Measurements from ENCODE around the gene TMEM121. TPM values are rescaled to one million over a fixed set of nuclear protein-coding genes. Genes with fewer than 3 reads are reported as not detected.

Gene TMEM121
- total RNA-seq, 2 experiments from 2014 or later = 9.7 to 10.2 TPM

DNA sequence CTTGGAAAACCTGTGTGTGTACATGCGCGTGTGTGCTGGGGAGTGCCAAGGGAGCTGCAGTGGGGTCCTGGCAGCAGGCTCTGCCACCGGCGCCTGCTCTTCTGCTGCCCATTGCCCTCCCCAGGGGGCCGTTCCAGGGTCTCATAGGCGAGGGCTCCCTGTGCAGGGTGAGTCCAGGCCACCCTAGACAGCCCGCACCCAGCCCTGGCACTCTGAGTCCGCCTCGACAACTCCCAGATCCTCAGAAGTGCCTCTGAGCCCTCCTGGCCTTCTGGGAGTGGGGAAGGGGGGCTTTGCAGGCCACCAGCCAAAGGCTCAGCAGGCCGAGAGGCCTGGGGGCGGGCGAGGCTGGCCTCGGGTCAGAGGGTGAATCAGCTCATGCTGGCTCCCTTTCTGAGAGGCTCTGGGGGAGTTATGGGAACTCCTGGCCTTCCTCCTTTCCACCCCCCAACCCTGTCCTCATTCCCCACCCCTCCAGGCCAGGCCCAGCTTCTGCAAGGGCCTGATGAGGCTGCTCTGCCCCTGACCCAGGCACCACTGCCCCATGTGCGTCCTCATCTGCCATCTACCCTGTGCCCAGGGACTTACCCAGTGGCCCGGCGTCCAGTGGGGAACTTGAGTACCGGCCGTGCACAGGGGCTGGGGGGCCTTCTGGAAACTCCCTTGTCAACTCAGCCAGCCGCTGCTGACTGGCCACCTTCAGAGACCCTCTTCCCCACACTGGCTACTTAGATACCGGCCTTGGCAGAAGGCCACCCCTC is 37.4 kb upstream of the TMEM121 start:
- intact Hi-C loops (cut with micrococcal nuclease) = no loop called here
- Mint-ChIP-seq H3K27me3 (no peaks in the 10 kb centered on the region), H3K27ac (peak overlapping the region; percentile 87), H3K4me3 (peak overlapping the region; percentile 80), H3K9me3 (no peaks in the 10 kb centered on the region), H3K4me1 (ENCODE audit: low read depth) (peaks cover 36% of the 10 kb centered on the region), H3K36me3 (peaks cover 2% of the 10 kb centered on the region)
- POLR2A ChIA-PET = interaction anchor here (1.0 to 4.9 kb wide), 5 partner anchors 7 to 118 kb away, joined by 4 to 55 read pairs (median 10); no protein-coding TSS in a partner anchor
- CTCF ChIA-PET = interaction anchor here (0.8 to 4.5 kb wide), 19 partner anchors 7 to 196 kb away, joined by 3 to 177 read pairs (median 8); partner anchors contain the start of genes BRF1 and TEX22
- no peak for DNase-seq

DNA sequence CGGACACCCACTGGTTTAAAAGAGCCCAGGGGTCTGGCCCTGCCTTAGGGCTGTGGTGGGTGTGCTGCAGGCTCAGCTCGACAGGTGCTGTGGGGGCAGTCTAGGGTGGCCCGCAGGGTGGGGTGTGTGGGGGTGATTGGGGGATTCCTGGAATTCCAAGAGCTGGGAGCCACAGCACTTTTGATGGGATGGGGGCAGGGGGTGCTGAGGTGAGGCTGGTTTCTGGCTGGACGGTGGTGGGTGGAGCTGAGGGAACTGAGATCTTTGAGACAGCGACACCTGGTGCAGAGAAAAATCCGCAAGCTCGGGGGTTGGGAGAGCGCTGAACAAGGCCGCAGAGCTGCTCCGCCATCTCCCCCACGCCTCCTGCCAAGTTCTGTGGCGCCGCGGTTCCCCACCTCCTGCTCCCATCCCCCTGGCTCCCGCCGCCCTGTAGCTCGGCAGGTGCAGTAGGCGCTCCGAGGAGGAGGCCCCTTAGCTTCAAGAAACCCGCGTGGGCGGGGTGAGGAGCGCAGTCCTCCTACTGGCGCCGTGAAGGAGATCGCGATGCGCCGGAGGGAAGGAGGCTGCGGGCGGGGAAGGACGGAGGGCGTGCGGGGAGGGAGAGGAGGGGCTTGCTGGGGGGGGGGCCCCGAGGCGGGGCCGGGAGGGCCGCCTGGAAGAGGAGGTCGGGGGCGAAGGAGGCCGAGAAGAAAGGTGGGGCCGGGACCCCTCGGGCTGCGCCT is 36.7 kb upstream of the TMEM121 start:
- intact Hi-C loops (cut with micrococcal nuclease) = loop anchor here (1.0 to 5.0 kb wide), 7 partner anchors 13 to 737 kb away; partner anchors contain the start of genes BRF1, CDCA4, GPR132 and MTA1
- Mint-ChIP-seq H3K27ac (peak overlapping the region; percentile 87), H3K4me3 (peak overlapping the region; percentile 80), H3K36me3 (peaks cover 2% of the 10 kb centered on the region), H3K9me3 (no peaks in the 10 kb centered on the region), H3K4me1 (ENCODE audit: low read depth) (peaks cover 29% of the 10 kb centered on the region), H3K27me3 (no peaks in the 10 kb centered on the region)
- ChIA-PET CTCF (interaction anchor here (0.8 to 4.5 kb wide), 21 partner anchors 8 to 197 kb away, joined by 3 to 177 read pairs (median 8); partner anchors contain the start of genes BRF1 and TEX22), POLR2A (interaction anchor here (0.9 to 4.9 kb wide), 6 partner anchors 8 to 175 kb away, joined by 3 to 55 read pairs (median 7); partner anchors contain the start of gene PACS2)
- peak; percentile 93 for DNase-seq

DNA sequence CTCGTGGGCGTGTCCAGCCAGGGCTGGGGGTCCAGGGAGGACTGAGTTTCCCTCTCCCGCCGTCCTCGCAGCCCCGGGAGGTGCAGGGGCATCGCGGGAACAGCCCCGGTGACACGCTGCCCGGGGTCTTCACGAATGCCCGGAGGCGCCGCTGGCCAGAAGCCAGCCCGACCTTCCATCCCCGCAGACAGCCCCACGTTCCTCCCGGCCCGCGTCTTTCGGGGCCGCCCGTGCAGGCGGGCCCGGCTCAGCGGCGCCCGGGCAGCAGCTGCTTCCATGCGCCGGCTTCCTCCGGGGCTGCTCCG is 36.2 kb upstream of the TMEM121 start:
- intact Hi-C loops (cut with micrococcal nuclease) = loop anchor here (1.0 to 5.0 kb wide), 7 partner anchors 13 to 737 kb away; partner anchors contain the start of genes BRF1, CDCA4, GPR132 and MTA1
- peaks cover 25% of the 10 kb centered on the region for H3K4me1 Mint-ChIP-seq (ENCODE audit: low read depth)

DNA sequence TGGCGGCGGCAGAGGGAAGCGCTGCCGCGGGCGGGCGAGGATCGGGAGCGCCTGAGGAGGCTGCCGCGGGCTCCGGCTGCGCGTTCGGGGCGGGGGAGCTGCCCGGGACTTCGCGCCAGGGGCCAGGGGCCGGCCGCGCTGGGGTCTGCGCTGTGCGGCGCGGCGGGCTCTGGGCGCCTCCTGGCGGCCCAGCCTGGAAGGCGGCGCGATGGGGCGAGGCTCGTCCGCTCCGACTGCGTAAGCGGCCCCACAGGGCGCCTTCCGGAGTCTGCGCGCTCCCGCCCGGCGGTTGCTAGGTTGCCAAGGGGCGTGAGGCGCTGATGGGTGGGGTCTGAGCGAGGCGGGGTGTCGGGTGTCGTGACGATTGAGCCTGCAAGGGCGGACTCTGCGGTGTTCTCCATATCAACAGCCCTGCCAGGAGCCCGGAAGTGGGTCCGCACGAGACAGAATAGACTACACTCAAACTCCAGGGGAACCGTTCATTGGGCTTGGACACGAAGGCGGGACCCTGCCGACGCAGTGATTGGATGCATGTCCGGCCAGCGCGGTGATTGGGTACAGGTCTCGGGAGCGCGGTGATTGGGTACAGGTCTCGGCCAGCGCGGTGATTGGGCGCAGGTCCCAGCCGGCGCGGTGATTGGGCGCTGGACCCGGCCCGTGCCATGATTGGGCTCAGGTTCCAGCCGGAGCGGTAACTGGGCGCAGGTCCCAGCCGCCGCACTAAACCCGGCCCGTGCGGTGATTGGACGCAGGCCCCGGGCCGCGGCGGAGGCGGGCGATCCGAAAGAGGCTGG is 35.6 kb upstream of the TMEM121 start, which contains the start of gene TEDC1:
Gene TEDC1 (plus strand): TSS at position 675 of the 794 bp plus-strand sequence. CDS start 130 bp downstream, outside the sequence.
- intact Hi-C loops (cut with micrococcal nuclease) = loop anchor here (1.0 to 5.0 kb wide), 11 partner anchors 8 to 738 kb away; partner anchors contain the start of genes BRF1, CDCA4, GPR132 and MTA1
- Mint-ChIP-seq H3K4me3 (peak within 1 kb of the TSS; percentile 82), H3K4me1 (ENCODE audit: low read depth) (peaks cover 20% of the 10 kb centered on the region), H3K36me3 (peaks cover 2% of the 10 kb centered on the region), H3K27ac (peak within 1 kb of the TSS; percentile 91), H3K27me3 (no peaks in the 10 kb centered on the region), H3K9me3 (no peaks in the 10 kb centered on the region)
- ChIA-PET CTCF (interaction anchor here (1.0 to 4.5 kb wide), 19 partner anchors 9 to 198 kb away, joined by 3 to 177 read pairs (median 9); partner anchors contain the start of gene TEX22), POLR2A (interaction anchor here (0.9 to 4.9 kb wide), 5 partner anchors 9 to 176 kb away, joined by 3 to 55 read pairs (median 10); partner anchors contain the start of gene PACS2)
- peak; percentile 100 for DNase-seq

More for the DNA sequence above, 36.2 kb upstream of the TMEM121 start:
- Mint-ChIP-seq H3K27me3 (no peaks in the 10 kb centered on the region), H3K36me3 (peaks cover 2% of the 10 kb centered on the region), H3K27ac (no peak overlapping the region), H3K4me3 (peak overlapping the region; percentile 80), H3K9me3 (no peaks in the 10 kb centered on the region)
- ChIA-PET CTCF (interaction anchor here (0.8 to 4.5 kb wide), 21 partner anchors 9 to 197 kb away, joined by 3 to 177 read pairs (median 8); partner anchors contain the start of genes BRF1 and TEX22), POLR2A (interaction anchor here (0.9 to 4.9 kb wide), 6 partner anchors 9 to 175 kb away, joined by 3 to 55 read pairs (median 7); partner anchors contain the start of gene PACS2)
- no peak for DNase-seq

DNA sequence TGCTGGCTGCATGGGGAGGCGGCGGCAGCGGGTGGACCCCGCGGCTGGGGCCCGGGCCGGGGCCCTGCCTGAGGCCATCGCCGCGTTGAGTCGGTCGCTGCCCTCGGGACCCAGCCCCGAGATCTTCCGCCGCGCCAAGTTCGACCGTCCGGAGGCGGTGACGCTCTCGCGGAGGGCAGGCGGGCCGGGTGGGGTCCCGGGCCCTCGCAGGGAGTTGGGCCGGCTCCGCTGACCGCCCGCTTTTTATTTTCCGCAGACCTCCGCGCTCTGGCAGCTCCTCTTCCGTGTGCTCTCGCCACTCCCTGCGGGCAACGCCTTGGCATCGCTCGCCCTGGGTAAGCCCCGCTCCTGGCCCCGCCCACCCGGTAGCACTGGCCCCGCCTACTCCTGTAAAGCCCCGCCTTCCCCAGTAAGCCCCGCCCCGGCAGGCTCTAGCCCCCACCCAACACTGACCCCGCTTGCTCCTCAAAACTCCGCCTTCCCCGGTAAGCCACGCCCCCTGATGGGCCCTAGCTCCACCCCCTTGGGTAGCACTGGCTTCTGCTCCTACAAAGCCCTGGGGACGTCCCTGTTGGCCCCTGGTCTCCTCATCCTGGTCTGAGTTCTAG is 34.9 kb upstream of the TMEM121 start:
- Mint-ChIP-seq H3K27me3 (no peaks in the 10 kb centered on the region), H3K9me3 (no peaks in the 10 kb centered on the region), H3K4me1 (ENCODE audit: low read depth) (peaks cover 16% of the 10 kb centered on the region), H3K36me3 (peaks cover 2% of the 10 kb centered on the region), H3K27ac (peak overlapping the region; percentile 91), H3K4me3 (peak overlapping the region; percentile 82)
- intact Hi-C loops (cut with micrococcal nuclease) = loop anchor here (1.0 to 5.0 kb wide), 9 partner anchors 9 to 739 kb away; partner anchors contain the start of genes CDCA4, GPR132, MTA1 and PACS2
- ChIA-PET CTCF (interaction anchor here (0.7 to 4.5 kb wide), 5 partner anchors 10 to 121 kb away, joined by 3 to 177 read pairs (median 15); no protein-coding TSS in a partner anchor), POLR2A (interaction anchor here (0.7 to 4.9 kb wide), 8 partner anchors 10 to 94 kb away, joined by 3 to 55 read pairs (median 3); partner anchors contain the start of gene TEX22)
- peak; percentile 96 for DNase-seq

DNA sequence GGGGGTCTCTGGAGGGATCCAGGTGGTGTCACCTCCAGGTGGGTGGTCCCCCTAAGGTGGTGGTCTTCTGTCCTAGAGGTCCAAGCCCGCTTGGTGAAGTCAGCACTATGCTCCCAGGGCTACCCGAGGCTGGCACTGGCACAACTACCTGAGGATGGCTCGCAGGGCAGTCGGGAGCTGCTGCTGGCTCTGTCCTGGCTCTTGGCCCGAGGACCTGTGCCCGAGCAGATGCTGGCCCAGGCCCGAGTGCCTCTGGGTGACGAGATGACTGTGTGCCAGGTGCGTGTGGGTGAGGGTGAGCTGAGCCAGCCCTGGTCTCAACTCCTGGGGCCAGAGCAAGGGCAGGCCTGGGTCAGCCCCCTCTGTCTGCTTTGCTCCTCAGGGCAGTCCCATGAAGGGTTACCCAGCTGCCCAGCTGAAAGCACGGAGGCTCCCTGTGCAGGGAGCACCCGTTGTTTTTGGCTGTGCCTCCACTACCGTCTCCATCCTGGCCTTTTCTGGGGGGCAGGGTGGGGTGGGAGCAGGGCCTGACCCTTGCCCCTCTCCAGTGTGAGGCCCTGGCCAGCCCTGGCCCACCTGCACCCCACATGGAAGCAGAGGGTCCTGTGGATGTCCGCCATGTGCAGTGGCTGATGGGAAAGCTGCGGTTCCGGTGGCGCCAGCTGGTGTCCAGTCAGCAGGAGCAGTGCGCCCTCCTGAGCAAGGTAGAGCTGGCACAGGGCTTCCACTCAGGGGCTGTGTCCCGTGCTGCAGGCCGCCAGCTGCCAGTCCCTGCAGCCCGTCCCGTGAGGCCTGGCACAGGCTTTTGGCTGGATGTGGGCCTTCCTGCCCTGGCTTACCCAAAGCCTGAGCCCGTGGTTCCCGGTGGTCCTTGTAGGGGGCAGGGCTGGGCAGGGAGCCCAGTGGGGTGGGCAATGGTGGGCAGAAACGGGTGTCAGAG is 34.1 kb upstream of the TMEM121 start:
- H3K27me3 Mint-ChIP-seq = no peaks in the 10 kb centered on the region
- no peaks in the 10 kb centered on the region for H3K9me3 Mint-ChIP-seq
- H3K4me3 Mint-ChIP-seq = peak overlapping the region; percentile 82
- peaks cover 2% of the 10 kb centered on the region for H3K36me3 Mint-ChIP-seq
- POLR2A ChIA-PET = interaction anchor here (0.6 to 4.9 kb wide), 9 partner anchors 9 to 94 kb away, joined by 3 to 55 read pairs (median 3); partner anchors contain the start of gene TEX22
- H3K4me1 Mint-ChIP-seq (ENCODE audit: low read depth) = peaks cover 12% of the 10 kb centered on the region
- DNase-seq = peak; percentile 9
- CTCF ChIA-PET = interaction anchor here (0.7 to 4.5 kb wide), 6 partner anchors 9 to 122 kb away, joined by 3 to 177 read pairs (median 10); no protein-coding TSS in a partner anchor
- H3K27ac Mint-ChIP-seq = peak overlapping the region; percentile 91
- intact Hi-C loops (cut with micrococcal nuclease) = loop anchor here (5.0 kb wide), 1 partner anchor 75 kb away; the partner anchor contains the start of gene MTA1

DNA sequence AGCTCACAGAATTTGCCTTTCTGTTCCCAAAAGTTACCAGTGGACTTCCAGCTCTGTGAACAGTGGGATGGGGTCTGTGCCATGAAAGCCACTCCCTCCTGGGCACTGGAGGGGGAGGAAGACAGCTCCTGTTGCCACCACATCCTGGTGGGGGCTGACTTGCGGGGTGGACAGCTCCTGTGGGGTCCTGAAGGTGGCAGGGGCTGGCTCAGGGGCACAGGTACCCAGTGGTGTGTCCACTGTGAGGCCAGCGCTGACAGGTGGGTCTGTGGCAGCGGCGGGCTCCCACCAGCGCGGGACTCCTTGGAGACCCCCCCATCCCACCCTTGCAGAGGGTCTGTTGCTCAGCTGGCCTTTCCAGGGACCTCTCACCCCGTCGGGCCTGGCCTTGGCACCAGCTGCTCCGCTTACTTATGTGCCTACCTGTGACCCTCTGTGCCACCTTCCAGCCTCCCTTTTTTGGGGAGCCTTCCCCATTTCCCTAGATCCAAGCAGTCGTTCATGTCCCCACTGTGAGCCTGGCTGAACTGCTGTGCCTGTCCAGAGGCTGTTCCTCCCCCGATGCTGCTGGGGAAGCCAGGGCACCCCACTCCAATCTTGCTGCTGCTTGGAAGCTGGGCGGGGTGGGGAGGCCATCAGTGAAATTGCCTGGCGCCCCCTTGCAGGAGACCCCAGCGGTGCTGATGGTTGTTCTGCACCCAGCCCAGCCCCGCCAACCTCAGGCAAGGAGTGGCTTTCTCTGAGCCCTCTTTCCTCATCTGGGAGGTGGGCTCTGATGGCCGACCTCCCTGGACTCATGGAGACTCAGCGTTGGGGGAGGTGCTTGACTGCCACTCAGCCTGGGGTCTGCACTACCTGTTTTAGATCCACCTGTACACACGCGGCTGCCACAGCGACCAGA is 33.2 kb upstream of the TMEM121 start:
- DNase-seq = peak; percentile 9
- Mint-ChIP-seq H3K4me1 (ENCODE audit: low read depth) (peaks cover 12% of the 10 kb centered on the region), H3K27me3 (no peaks in the 10 kb centered on the region), H3K9me3 (no peaks in the 10 kb centered on the region), H3K27ac (no peak overlapping the region), H3K36me3 (peaks cover 2% of the 10 kb centered on the region), H3K4me3 (no peak overlapping the region)
- ChIA-PET POLR2A (interaction anchor here (0.6 to 4.9 kb wide), 3 partner anchors 12 to 14 kb away, joined by 3 to 55 read pairs (median 4); no protein-coding TSS in a partner anchor), CTCF (interaction anchor here (1.2 to 4.5 kb wide), 4 partner anchors 12 to 123 kb away, joined by 3 to 177 read pairs (median 10); no protein-coding TSS in a partner anchor)
- intact Hi-C loops (cut with micrococcal nuclease) = loop anchor here (5.0 kb wide), 1 partner anchor 76 kb away; the partner anchor contains the start of gene MTA1

DNA sequence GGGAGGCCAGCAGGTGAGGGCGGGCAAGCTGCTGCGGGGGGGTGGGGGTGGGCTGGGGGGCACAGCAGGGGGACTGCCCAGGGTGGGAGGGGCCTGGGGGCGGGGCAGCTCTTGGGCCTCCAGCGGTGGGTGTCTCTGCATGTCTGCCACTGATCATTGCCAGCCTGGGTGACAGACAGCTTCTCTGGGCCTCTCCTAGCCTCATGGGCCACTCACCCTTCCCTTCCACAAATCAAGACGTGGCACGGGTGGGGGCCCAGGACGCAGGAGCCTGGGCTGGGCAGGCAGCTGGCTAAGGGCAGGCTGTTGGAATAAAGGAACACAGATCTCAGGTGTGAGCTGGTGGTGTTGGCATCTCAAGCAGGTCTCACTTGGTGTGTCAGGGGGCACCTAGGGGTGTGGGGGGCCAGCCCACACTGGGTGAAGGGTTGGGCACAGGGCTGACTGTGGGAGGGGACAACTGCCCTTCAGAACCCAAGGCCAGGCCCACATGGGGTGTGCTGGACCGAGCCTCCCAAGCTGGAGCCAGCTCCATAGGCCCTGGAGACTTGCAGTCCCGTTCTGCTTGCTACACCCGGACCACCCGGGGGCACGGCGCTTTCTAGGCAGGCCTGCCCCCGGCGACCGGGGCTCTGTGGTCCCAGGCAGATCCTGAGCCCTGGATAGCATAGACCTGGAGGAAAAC is 32.3 kb upstream of the TMEM121 start:
- Mint-ChIP-seq H3K4me1 (ENCODE audit: low read depth) (peaks cover 11% of the 10 kb centered on the region), H3K36me3 (peaks cover 2% of the 10 kb centered on the region), H3K27me3 (no peaks in the 10 kb centered on the region), H3K4me3 (no peak overlapping the region), H3K9me3 (no peaks in the 10 kb centered on the region), H3K27ac (no peak overlapping the region)
- DNase-seq = peak; percentile 8
- intact Hi-C loops (cut with micrococcal nuclease) = loop anchor here (5.0 kb wide), 1 partner anchor 77 kb away; the partner anchor contains the start of gene MTA1
- CTCF ChIA-PET = interaction anchor here (0.8 to 1.2 kb wide), 2 partner anchors 13 to 123 kb away, joined by 3 read pairs; no protein-coding TSS in a partner anchor
- POLR2A ChIA-PET = interaction anchor here (0.7 kb wide), 1 partner anchor 13 kb away, joined by 3 read pairs; no protein-coding TSS in a partner anchor
